Skeletal muscle cell (primary cell): ENCODE data around the gene MAPRE2.
A peak's percentile ranks its signal among the peaks of the same experiment; 100 is the strongest.
"Not testable (repeated sequence)": the region's sequence is repeated elsewhere in the genome, so short reads cannot be mapped to it uniquely, and the experiment has no call there.

Experiments
- DNase-seq: peaks from one replicate; pipeline ENCODE4 v3.0.0-alpha.2; 2010; ENCODE audit warnings: low read depth
- H3K4me3 ChIP-seq: 2 replicates; pipeline ENCODE4 v1.5.1; 2011; ENCODE audit warnings: low read depth, mild to moderate bottlenecking, control low read depth, low read length, moderate library complexity

MAPRE2 gene

GRCh38 chr18:35085450-35086380, 44.5 kb downstream of the MAPRE2 start:
- H3K4me3 ChIP-seq: no peak overlapping the region
- no peak for DNase-seq

DNA sequence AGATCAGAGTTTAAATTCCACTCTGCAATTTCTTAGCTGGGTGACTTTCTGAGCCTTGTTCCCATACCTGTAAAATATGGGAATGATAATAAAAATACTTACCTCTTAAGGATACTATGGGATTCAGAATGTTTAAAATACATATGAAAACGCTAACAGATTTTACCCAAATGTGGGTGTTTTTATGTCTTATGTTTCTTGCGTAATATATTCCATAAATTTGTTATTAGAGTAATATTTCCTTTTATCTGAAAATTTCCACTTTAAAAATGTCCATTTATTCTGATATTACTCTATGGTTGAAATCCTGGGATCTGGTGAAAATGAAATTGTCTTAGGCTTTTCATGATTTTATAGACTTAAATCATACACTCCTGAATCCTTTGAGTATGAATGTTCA, 45.5 kb downstream of the MAPRE2 start:
- DNase-seq: no peak
- no peak overlapping the region for H3K4me3 ChIP-seq

GRCh38 chr18:35087726-35088125, 46.5 kb downstream of the MAPRE2 start:
- no peak overlapping the region for H3K4me3 ChIP-seq
- no peak for DNase-seq

- DNase-seq: no peak
- H3K4me3 ChIP-seq: no peak overlapping the region
Measured at GRCh38 chr18:35088921-35089320, 47.7 kb downstream of the MAPRE2 start.

GRCh38 chr18:35089382-35089781, 48.2 kb downstream of the MAPRE2 start:
- no peak for DNase-seq
- no peak overlapping the region for H3K4me3 ChIP-seq

- H3K4me3 ChIP-seq: no peak overlapping the region
- no peak for DNase-seq
Measured at GRCh38 chr18:35089891-35090550, 48.8 kb downstream of the MAPRE2 start.

DNA sequence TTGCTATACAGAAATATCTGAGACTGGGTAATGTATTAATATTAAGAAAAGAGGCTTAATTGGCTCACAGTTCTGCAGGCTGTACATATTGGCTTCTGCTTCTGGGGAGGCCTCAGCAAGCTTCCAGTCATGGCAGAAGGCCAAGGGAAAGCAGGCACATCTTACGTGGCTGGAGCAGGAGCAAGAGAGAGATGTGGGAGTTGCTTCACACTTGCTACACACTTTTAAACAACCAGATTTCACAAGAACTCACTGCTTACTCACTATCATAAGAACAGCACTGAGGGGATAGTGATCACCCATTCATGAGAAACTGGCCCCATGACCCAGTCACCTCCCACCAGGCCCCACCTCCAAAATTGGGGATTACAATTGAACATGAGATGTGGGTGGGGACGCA, 50.6 kb downstream of the MAPRE2 start:
- no peak overlapping the region for H3K4me3 ChIP-seq
- DNase-seq: no peak

DNA sequence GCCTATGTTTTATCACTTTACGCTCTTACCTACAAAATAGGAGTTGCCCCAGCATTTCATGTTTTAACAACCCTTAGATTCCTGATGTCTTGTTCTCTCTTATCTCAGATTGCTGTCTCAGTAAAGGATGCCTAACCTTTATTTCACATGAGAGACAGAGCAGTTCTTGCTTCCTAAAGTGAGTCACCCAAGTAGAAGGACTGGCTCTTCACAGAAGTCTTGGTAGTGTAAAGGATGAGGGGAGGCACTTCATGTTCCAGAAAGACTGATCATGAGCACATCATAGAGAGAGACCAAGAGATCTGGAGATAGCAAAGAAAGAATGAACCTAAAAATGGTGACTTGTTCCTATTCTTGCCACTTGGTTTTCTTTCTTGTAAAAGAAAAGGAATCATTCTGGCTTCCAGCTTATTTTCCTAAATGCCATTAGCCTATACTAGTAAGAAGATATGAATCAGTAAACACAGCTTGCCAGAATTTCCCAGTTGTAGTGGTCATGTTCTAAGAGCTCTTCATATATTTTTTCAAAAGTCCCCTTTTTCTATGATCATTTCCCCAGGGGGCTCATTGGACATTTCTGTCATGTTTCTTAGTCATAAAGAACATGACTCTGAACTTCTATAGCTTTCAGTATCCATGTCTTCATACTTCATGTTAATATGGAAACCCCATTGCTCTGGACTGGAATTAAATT, 54.9 kb downstream of the MAPRE2 start:
- H3K4me3 ChIP-seq: no peak overlapping the region
- DNase-seq: no peak

- DNase-seq: no peak
- no peak overlapping the region for H3K4me3 ChIP-seq
Measured at GRCh38 chr18:35096677-35097011, 55.4 kb downstream of the MAPRE2 start.

- no peak overlapping the region for H3K4me3 ChIP-seq
- DNase-seq: no peak
Measured at GRCh38 chr18:35097195-35097594, 56.0 kb downstream of the MAPRE2 start.

- DNase-seq: no peak
- H3K4me3 ChIP-seq: no peak overlapping the region
Measured at GRCh38 chr18:35097763-35098162, 56.5 kb downstream of the MAPRE2 start.

- peak; percentile 7 for DNase-seq
- H3K4me3 ChIP-seq: no peak overlapping the region
Measured at GRCh38 chr18:35099911-35100310, 58.7 kb downstream of the MAPRE2 start.

- no peak overlapping the region for H3K4me3 ChIP-seq
Measured at GRCh38 chr18:35104391-35105051, 63.3 kb downstream of the MAPRE2 start.

GRCh38 chr18:35106013-35106844, 65.0 kb downstream of the MAPRE2 start:
- DNase-seq: no peak
- no peak overlapping the region for H3K4me3 ChIP-seq

More at GRCh38 chr18:35104391-35105051, 63.3 kb downstream of the MAPRE2 start:
- no peak for DNase-seq

- DNase-seq: no peak
- no peak overlapping the region for H3K4me3 ChIP-seq
Measured at GRCh38 chr18:35106845-35107148, 65.6 kb downstream of the MAPRE2 start.

GRCh38 chr18:35107216-35107615, 66.0 kb downstream of the MAPRE2 start:
- H3K4me3 ChIP-seq: no peak overlapping the region
- DNase-seq: no peak

- not testable (repeated sequence) for DNase-seq, H3K4me3 ChIP-seq
Measured at GRCh38 chr18:35108088-35108487, 66.9 kb downstream of the MAPRE2 start.

GRCh38 chr18:35110059-35110458, 68.8 kb downstream of the MAPRE2 start:
- no peak overlapping the region for H3K4me3 ChIP-seq
- no peak for DNase-seq
